HEK293 (cell line): ENCODE results near the gene GRIPAP1.
A peak's percentile ranks its signal among the peaks of the same experiment; 100 is the strongest.

ENCODE experiments used
- CTCF ChIA-PET: fragments of 350-600 bp; formaldehyde crosslinking; extraction: SDS; loops from one replicate; lab custom pipeline; 2021; ENCODE audit warnings: antibody characterized with exemption; lab: Yijun Ruan, JAX
- POLR2A ChIA-PET: fragments of 300-600 bp; formaldehyde crosslinking; extraction: SDS; loops from one replicate; lab custom pipeline; 2020; ENCODE audit warnings: antibody characterized with exemption, inconsistent platforms; lab: Yijun Ruan, JAX
- H3K27ac ChIP-seq: fragments of 200-500 bp; sonication (Bioruptor generic); 2 replicates; pipeline ENCODE4 v1.5.1; 2014; ENCODE audit warnings: low read depth, low read length, control low read depth, inconsistent platforms; ENCODE audit errors: extremely low read depth
- H3K36me3 ChIP-seq, 2 experiments: fragments of 200-500 bp in 1 of 2; sonication (Bioruptor generic) in 1 of 2; 1 replicate in 1 of 2; 2 replicates in 1 of 2; pipeline ENCODE4 v1.5.1; 2014 to 2017; ENCODE audit warnings: inconsistent platforms in 2 of 2, low read length in 2 of 2; ENCODE audit not compliant: control insufficient read depth in 2 of 2, insufficient read depth in 1 of 2
- H3K4me1 ChIP-seq: fragments of 200-500 bp; sonication (Bioruptor generic); 2 replicates; pipeline ENCODE4 v1.5.1; 2014; ENCODE audit warnings: mild to moderate bottlenecking, low read length, inconsistent platforms; ENCODE audit not compliant: control insufficient read depth, insufficient read depth
- H3K4me3 ChIP-seq: 2 replicates; pipeline ENCODE4 v1.5.1; 2011; ENCODE audit warnings: low read depth, mild to moderate bottlenecking, control low read depth, low read length, moderate library complexity
- H3K9me3 ChIP-seq: fragments of 200-500 bp; sonication (Bioruptor generic); 2 replicates; pipeline ENCODE4 v1.5.1; 2014; ENCODE audit warnings: low read depth, low read length, inconsistent platforms; ENCODE audit not compliant: control insufficient read depth, insufficient read depth
- GFI1B ChIP-seq: fragments of 450-650 bp; formaldehyde crosslinking; IDR thresholded peaks from 2 replicates; pipeline ENCODE4 v1.5.1; 2016; ENCODE audit warnings: missing biosample characterization, missing genetic modification characterization
- HOXA7 ChIP-seq: sonication (generic); formaldehyde crosslinking; IDR thresholded peaks from 2 replicates; pipeline ENCODE4 v1.8.1; 2022; ENCODE audit warnings: missing genetic modification reagents, borderline replicate concordance
- MYNN ChIP-seq: fragments of 450-650 bp; formaldehyde crosslinking; IDR thresholded peaks from 2 replicates; pipeline ENCODE4 v1.5.1; 2016; ENCODE audit warnings: missing biosample characterization, missing genetic modification characterization, borderline replicate concordance
- TSHZ1 ChIP-seq: fragments of 450-650 bp; formaldehyde crosslinking; IDR thresholded peaks from 2 replicates; pipeline ENCODE4 v1.5.1; 2016; ENCODE audit warnings: missing biosample characterization, missing genetic modification characterization, borderline replicate concordance
- ZBTB1 ChIP-seq: fragments of 450-650 bp; formaldehyde crosslinking; IDR thresholded peaks from 2 replicates; pipeline ENCODE4 v1.5.1; 2016; ENCODE audit warnings: missing biosample characterization, missing genetic modification characterization
- ZBTB21 ChIP-seq: fragments of 450-650 bp; formaldehyde crosslinking; IDR thresholded peaks from 2 replicates; pipeline ENCODE4 v1.5.1; 2017; ENCODE audit warnings: missing biosample characterization, missing genetic modification characterization
- ZIC2 ChIP-seq: fragments of 450-650 bp; formaldehyde crosslinking; IDR thresholded peaks from 2 replicates; pipeline ENCODE4 v1.5.1; 2016; ENCODE audit warnings: missing biosample characterization, missing genetic modification characterization
- ZNF114 ChIP-seq: fragments of 450-650 bp; formaldehyde crosslinking; IDR thresholded peaks from 2 replicates; pipeline ENCODE4 v1.5.0; 2017; ENCODE audit warnings: missing biosample characterization, missing genetic modification characterization
- ZNF140 ChIP-seq: fragments of 450-650 bp; formaldehyde crosslinking; IDR thresholded peaks from 2 replicates; pipeline ENCODE4 v1.5.1; 2016; ENCODE audit warnings: missing biosample characterization, missing genetic modification characterization
- ZNF202 ChIP-seq: fragments of 450-650 bp; formaldehyde crosslinking; IDR thresholded peaks from 2 replicates; pipeline ENCODE4 v1.5.1; 2016; ENCODE audit warnings: missing biosample characterization, missing genetic modification characterization, borderline replicate concordance
- ZNF239 ChIP-seq: fragments of 450-650 bp; formaldehyde crosslinking; IDR thresholded peaks from 2 replicates; pipeline ENCODE4 v1.5.1; 2016; ENCODE audit warnings: missing biosample characterization, missing genetic modification characterization
- ZNF529 ChIP-seq: fragments of 450-650 bp; formaldehyde crosslinking; IDR thresholded peaks from 2 replicates; pipeline ENCODE4 v1.5.1; 2017; ENCODE audit warnings: missing genetic modification characterization, missing biosample characterization; ENCODE audit not compliant: insufficient replicate concordance
- ZNF701 ChIP-seq: fragments of 450-650 bp; formaldehyde crosslinking; IDR thresholded peaks from 2 replicates; pipeline ENCODE4 v1.5.1; 2016; ENCODE audit warnings: missing biosample characterization, missing genetic modification characterization
- ZSCAN18 ChIP-seq: fragments of 450-650 bp; formaldehyde crosslinking; IDR thresholded peaks from 2 replicates; pipeline ENCODE4 v1.5.1; 2016; ENCODE audit warnings: missing biosample characterization, missing genetic modification characterization
- ZXDB ChIP-seq: fragments of 450-650 bp; formaldehyde crosslinking; IDR thresholded peaks from 2 replicates; pipeline ENCODE4 v1.5.1; 2016; ENCODE audit warnings: missing biosample characterization, missing genetic modification characterization
- TF ChIP-seq, protein P1 (sequence below): fragments of 450-650 bp; formaldehyde crosslinking; IDR thresholded peaks from 2 replicates; pipeline ENCODE4 v1.5.1; 2016; ENCODE audit warnings: missing biosample characterization, missing genetic modification characterization
- TF ChIP-seq, protein P2 (sequence below): fragments of 450-650 bp; formaldehyde crosslinking; IDR thresholded peaks from 2 replicates; pipeline ENCODE4 v1.5.1; 2017; ENCODE audit warnings: missing biosample characterization, missing genetic modification characterization
- TF ChIP-seq, protein P3 (sequence below): fragments of 450-650 bp; IDR thresholded peaks from 2 replicates; pipeline ENCODE4 v1.5.1; 2018; ENCODE audit warnings: missing biosample characterization, mild to moderate bottlenecking, missing genetic modification characterization

GRIPAP1 gene

DNA sequence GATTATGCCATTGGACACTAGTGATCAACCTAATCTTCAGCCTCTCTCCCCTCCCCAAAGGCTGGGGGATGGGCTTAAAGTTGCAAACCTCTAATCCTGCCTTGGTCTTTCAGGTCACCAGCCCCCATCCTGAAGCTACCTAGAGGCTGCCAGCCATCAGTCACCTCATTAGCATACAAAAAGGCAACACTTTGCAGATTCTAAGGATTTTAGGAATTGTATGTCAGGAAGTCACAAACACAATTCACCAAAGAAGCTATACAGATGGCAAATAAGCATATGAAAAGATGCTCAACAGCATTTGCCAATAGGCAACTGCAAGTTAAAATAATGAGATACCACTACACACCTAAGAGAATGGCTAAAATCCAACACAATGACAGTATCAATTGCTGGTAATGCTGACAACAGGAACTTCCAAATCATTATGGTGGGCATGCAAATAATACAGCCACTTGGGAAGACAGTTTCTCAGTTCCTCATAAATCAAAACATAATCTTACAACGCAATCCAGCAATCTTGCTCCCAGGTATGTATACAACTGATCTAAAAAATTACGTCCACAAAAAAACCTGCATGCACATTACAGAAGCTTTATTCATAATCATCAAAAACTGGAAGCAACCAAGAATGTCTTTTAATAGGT, 74.2 kb downstream of the GRIPAP1 start:
- H3K36me3 ChIP-seq: peaks cover 19 to 69% of the 10 kb centered on the region in 2 experiments; a peak in 2 of 3 replicates
- TF ChIP-seq ZNF140 (no peak), ZNF701 (tag by site-specific recombination) (no peak), ZNF239 (tag by site-specific recombination) (no peak), ZBTB1 (tag by site-specific recombination) (no peak), HOXA7 (CRISPR knock-in tag) (no peak)
- TF ChIP-seq, all 188 proteins: peak for 0
- POLR2A ChIA-PET: no interaction called here
- CTCF ChIA-PET: interaction anchor here (0.7 to 1.2 kb wide), 2 partner anchors 19 to 280 kb away, joined by 4 read pairs; no protein-coding TSS in a partner anchor
- H3K9me3 ChIP-seq: no peaks in the 10 kb centered on the region
- no peak overlapping the region for H3K4me3 ChIP-seq
- H3K27ac ChIP-seq: no peak overlapping the region
- no peaks in the 10 kb centered on the region for H3K4me1 ChIP-seq

DNA sequence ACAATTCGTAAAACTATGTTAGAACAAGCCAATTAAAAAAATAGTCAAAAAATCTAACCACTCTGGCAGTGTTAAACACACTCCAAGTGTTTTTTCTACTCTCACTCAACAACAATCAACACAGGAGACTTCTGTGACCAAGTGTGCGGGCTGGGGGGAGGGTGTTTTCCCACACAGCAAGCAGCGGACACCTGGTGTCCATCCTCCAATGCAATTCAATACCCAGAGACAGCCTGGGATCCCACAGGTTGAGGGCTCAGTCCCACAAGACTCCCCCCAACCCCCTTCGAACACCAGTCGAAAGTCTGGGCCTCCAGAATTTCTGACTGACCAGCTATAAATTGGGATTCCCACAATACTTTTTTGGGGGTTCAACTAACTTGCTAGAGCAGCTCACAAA, 74.9 kb downstream of the GRIPAP1 start:
- H3K36me3 ChIP-seq: peaks cover 16 to 74% of the 10 kb centered on the region in 2 experiments; a peak in 2 of 3 replicates
- ChIA-PET CTCF (interaction anchor here (0.9 to 1.2 kb wide), 2 partner anchors 11 to 19 kb away, joined by 3 to 4 read pairs; no protein-coding TSS in a partner anchor), POLR2A (no interaction called here)
- no peaks in the 10 kb centered on the region for H3K9me3 ChIP-seq
- H3K27ac ChIP-seq: no peak overlapping the region
- H3K4me1 ChIP-seq: no peaks in the 10 kb centered on the region
- no peak overlapping the region for H3K4me3 ChIP-seq
- no peak for TF ChIP-seq ZNF529 (tag by site-specific recombination)
- 0 out of 2 replicates have a peak, but pooled peaks have one; percentile 17 for TF ChIP-seq ZIC2 (tag by site-specific recombination)

DNA sequence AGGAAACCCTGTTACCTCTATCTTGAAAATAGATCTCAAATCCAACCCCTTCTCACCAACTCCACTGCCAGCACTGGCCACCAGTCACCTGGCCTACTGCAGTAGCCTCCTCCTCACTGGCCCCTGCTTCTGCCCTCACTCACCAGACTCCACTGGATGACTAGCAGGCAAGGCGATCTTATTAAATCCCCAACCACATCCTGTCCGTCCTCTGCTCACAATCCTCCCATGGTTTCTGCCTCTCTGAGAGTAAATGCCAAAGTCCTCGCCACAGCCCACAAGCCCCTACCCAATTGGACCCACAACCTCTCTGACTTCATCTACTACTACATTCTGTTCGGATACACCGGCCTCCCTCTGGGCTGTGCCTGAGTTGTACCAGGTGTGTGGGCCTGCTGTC, 77.8 kb downstream of the GRIPAP1 start:
- no peak overlapping the region for H3K27ac ChIP-seq
- H3K9me3 ChIP-seq: no peaks in the 10 kb centered on the region
- H3K4me1 ChIP-seq: 0 out of 2 replicates have a peak, but pooled peaks cover 3% of the 10 kb centered on the region
- ChIA-PET CTCF (no interaction called here), POLR2A (no interaction called here)
- H3K4me3 ChIP-seq: no peak overlapping the region
- TF ChIP-seq GFI1B (tag by site-specific recombination) (no peak), ZBTB21 (tag by site-specific recombination) (no peak)
- TF ChIP-seq, protein P1, sequence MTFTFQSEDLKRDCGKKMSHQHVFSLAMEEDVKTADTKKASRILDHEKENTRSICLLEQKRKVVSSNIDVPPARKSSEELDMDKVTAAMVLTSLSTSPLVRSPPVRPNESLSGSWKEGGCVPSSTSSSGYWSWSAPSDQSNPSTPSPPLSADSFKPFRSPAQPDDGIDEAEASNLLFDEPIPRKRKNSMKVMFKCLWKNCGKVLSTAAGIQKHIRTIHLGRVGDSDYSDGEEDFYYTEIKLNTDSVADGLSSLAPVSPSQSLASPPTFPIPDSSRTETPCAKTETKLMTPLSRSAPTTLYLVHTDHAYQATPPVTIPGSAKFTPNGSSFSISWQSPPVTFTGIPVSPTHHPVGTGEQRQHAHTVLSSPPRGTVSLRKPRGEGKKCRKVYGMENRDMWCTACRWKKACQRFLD (tag by site-specific recombination): no peak
- peaks cover 13 to 69% of the 10 kb centered on the region in 2 experiments; a peak in 2 of 3 replicates for H3K36me3 ChIP-seq

- H3K4me1 ChIP-seq: 0 out of 2 replicates have a peak, but pooled peaks cover 3% of the 10 kb centered on the region
- no peaks in the 10 kb centered on the region for H3K9me3 ChIP-seq
- POLR2A ChIA-PET: no interaction called here
- CTCF ChIA-PET: interaction anchor here (0.5 kb wide), 1 partner anchor 297 kb away, joined by 6 read pairs; no protein-coding TSS in a partner anchor
- no peak overlapping the region for H3K27ac ChIP-seq
- H3K4me3 ChIP-seq: no peak overlapping the region
- peaks cover 13 to 67% of the 10 kb centered on the region in 2 experiments; a peak in 2 of 3 replicates for H3K36me3 ChIP-seq
- TF ChIP-seq, protein P2, sequence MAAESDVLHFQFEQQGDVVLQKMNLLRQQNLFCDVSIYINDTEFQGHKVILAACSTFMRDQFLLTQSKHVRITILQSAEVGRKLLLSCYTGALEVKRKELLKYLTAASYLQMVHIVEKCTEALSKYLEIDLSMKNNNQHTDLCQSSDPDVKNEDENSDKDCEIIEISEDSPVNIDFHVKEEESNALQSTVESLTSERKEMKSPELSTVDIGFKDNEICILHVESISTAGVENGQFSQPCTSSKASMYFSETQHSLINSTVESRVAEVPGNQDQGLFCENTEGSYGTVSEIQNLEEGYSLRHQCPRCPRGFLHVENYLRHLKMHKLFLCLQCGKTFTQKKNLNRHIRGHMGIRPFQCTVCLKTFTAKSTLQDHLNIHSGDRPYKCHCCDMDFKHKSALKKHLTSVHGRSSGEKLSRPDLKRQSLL (tag by site-specific recombination): no peak
- TF ChIP-seq, protein P3, sequence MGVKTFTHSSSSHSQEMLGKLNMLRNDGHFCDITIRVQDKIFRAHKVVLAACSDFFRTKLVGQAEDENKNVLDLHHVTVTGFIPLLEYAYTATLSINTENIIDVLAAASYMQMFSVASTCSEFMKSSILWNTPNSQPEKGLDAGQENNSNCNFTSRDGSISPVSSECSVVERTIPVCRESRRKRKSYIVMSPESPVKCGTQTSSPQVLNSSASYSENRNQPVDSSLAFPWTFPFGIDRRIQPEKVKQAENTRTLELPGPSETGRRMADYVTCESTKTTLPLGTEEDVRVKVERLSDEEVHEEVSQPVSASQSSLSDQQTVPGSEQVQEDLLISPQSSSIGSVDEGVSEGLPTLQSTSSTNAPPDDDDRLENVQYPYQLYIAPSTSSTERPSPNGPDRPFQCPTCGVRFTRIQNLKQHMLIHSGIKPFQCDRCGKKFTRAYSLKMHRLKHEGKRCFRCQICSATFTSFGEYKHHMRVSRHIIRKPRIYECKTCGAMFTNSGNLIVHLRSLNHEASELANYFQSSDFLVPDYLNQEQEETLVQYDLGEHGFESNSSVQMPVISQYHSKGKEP: no peak
- no peak for TF ChIP-seq ZSCAN18 (tag by site-specific recombination)
- TF ChIP-seq ZNF114 (tag by site-specific recombination): no peak
- no peak for TF ChIP-seq MYNN
- no peak for TF ChIP-seq TSHZ1 (tag by site-specific recombination)
- no peak for TF ChIP-seq ZBTB21 (tag by site-specific recombination)
- no peak for TF ChIP-seq ZXDB (tag by site-specific recombination)
- TF ChIP-seq ZNF202 (tag by site-specific recombination): no peak
These were observed 78.3 kb downstream of the GRIPAP1 start for GRCh38 chrX:48923771-48924170.
